H1 (cell line): Measurements from ENCODE around the gene GRAPL.
"Not testable (repeated sequence)": the region's sequence is repeated elsewhere in the genome, so short reads cannot be mapped to it uniquely, and the experiment has no call there.

Experiments used
- CHD1 ChIP-seq: IDR thresholded peaks from 2 replicates; pipeline ENCODE4 v1.6.1; 2012; ENCODE audit warnings: low read depth, low read length, improper control_type of control experiment
- CTCF ChIP-seq, 3 experiments: IDR thresholded peaks; 1 replicate in 2 of 3; 2 replicates in 1 of 3; pipeline versions ENCODE4 v1.5.1 to v1.6.1; 2011; ENCODE audit warnings: low read length in 3 of 3, mild to moderate bottlenecking in 3 of 3, inconsistent platforms in 2 of 3, low read depth in 1 of 3, moderate library complexity in 1 of 3; ENCODE audit not compliant: insufficient read depth in 1 of 3; ENCODE audit errors: control extremely low read depth in 1 of 3
- EP300 ChIP-seq, 2 experiments: IDR thresholded peaks; 1 replicate in 1 of 2; 2 replicates in 1 of 2; pipeline ENCODE4 v1.6.1; 2011 to 2012; ENCODE audit warnings: low read depth in 2 of 2, low read length in 2 of 2, mild to moderate bottlenecking in 2 of 2, borderline replicate concordance in 1 of 2, inconsistent platforms in 1 of 2, moderate library complexity in 1 of 2
- POLR2AphosphoS5 ChIP-seq: IDR thresholded peaks from 2 replicates; pipeline ENCODE4 v1.6.1; 2011; ENCODE audit warnings: low read depth, low read length
- TAF1 ChIP-seq: IDR thresholded peaks from 2 replicates; pipeline ENCODE4 v1.6.1; 2011; ENCODE audit warnings: mild to moderate bottlenecking, low read depth, low read length
- TAF7 ChIP-seq: optimal IDR thresholded peaks from 2 replicates; pipeline ENCODE3; 2011; ENCODE audit warnings: low read depth, mild to moderate bottlenecking, inconsistent platforms, low read length, moderate library complexity, borderline replicate concordance

DNA sequence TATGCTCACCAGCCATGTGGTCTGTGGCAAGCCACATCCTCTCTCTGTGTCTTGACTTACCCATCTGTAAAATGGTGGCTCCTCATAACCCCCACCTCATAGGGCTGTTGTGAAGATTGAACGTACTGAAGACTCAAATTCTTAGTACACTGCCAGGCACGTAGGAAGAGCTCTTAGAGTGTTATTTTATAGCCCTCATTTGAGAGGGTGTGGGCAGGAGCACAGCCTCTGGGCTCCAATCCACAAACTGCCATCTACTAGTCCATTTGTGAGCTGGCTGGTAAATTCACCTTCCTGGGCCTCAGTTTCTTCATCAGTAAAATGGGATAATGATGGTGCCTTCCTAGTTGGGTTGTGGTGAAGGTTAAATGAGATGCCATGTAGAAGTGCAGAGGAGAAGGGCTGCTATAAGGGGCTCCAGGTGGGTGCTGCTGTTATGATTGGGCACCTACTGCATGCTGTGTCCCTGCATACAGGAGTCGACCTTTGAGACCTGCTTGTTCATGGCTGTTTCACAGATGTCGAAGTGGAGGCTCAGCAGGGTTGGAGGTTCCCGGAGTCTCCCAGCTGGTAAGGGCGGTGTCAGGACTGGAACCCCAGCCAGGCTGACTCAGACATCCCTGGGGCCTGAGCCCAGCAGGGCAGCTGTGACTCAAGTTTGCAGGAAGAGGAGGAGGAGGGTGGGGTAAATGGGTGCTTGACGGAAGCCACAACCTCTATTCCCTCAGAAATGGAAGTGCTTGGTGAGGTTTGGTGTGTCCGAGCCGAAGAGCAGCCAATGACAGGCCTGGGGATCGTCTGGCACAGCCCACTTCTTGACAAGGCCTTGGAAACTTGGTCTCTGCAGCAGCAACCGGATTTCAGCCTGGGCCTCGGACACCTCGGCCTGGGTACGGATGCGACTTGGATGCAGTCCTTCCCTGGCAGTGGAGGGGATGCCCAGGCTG, 34.4 kb upstream of the GRAPL start:
- TF ChIP-seq POLR2AphosphoS5; TAF7; EP300 (IDR thresholded peaks at IDR 0.05; ENCODE audit: borderline replicate concordance in 1 of 2, low read depth in 2 of 2, low read length in 2 of 2); CTCF (IDR thresholded peaks at IDR 0.05; ENCODE audit: control extremely low read depth in 1 of 3, insufficient read depth in 1 of 3, low read depth in 1 of 3, low read length in 3 of 3); CHD1; TAF1: not testable (repeated sequence)
